HG02970 (cell line): Measurements from ENCODE around the gene TRAPPC10.

Experiments
- ATAC-seq: cut with Tn5 transposase; IDR thresholded peaks from one replicate; pipeline ENCODE4 v1.9.1; 2021; ENCODE audit warnings: mild to moderate bottlenecking, moderate library complexity, moderate number of reproducible peaks; ENCODE audit not compliant: unreplicated experiment, low FRiP score

The TRAPPC10 gene

DNA sequence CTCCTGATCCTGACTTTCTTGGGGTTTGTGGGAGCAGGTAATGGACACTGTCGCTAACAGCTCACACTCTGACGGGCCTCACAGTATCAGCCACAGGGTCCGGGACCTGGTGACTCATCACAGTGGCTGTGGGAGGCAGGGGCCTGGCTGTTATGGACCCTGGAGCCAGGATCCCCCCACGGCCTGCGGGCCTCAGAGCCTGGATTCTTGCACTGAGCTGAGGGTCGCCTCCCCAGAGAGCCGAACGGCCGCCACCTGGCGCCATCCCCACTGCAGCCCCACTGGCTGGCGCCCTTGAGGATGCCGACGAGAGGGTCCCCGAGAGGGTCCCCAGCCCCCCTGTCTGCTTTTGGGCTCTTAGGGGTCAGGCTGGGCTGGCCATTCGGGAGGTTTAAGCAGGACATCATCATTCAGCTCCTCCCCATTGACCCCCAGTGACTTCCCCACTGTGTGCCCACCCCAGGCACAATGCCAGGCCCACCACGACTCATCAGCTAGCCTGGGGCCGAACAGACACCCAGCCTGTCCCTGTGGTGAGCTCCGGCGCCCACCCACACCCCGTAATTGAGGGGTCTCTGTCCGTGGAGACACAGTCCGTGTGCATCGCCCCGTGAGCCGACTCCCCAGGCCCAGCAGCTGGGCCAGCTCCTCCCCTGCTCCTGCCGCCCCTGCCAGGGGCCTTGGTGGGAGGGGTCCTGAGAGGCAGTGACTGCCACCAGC, 30.8 kb upstream of the TRAPPC10 start:
- no peak for ATAC-seq

DNA sequence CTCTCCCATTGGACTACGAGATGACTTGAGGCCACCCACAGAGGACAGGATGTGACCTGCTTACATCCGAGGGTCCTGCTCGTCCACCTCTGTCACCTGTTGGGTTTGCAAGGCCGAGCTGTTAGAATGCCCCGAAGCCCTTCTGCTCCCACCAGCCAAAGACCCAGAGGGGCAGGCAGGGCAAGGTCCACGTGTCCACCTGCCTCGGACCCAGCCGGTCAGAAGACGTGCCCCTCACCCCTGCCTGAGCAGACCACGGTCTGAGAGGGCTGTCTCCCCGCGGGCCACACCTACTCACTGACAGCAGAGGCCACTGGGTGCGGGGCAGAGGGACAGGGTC, 30.3 kb upstream of the TRAPPC10 start:
- no peak for ATAC-seq

DNA sequence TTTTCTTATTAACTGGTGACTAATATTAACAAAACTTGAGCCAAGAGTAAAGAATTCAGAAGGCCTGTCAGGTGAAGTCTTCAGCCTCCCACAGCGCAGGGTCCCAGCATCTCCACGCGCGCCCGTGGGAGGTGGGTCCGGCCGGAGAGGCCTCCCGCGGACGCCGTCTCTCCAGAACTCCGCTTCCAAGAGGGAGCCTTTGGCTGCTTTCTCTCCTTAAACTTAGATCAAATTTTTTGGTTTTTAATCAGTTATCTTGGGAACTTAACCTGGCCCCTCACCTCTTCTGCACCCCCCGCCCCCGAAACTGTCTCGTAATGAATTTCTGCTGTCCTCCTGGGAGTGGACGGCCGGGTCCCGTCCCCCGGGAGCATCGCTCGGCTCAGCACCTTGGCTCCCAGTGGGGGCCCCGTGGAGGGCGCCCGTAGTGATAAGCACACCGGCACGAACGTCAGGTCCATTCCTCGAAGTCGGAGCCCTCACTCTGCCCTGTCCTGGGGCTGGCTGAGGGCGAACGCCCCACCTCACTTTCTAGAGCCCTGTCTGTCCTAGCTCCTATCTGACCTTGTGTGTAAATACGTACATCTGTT, 29.5 kb upstream of the TRAPPC10 start:
- ATAC-seq, result no peak

DNA sequence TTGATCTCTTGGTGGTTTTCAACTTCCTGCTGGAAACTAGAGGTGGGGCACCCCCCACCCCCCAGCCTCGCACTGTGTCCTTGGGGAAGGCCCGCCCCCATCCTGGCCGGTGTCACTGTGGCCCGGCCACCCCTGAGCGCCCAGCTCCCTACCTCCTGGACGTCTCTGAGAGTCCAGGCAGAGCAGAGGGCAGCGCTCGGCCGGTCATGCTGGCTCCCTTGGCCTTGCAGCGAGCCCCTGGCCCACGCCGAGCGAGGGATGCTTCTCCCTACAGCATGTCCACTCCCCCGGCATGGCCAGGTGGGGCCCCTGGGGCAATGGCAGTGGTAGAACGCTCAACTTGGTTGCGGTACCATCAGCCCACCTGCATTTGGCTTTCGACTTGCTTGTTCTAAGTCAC, 28.7 kb upstream of the TRAPPC10 start:
- ATAC-seq, result no peak

DNA sequence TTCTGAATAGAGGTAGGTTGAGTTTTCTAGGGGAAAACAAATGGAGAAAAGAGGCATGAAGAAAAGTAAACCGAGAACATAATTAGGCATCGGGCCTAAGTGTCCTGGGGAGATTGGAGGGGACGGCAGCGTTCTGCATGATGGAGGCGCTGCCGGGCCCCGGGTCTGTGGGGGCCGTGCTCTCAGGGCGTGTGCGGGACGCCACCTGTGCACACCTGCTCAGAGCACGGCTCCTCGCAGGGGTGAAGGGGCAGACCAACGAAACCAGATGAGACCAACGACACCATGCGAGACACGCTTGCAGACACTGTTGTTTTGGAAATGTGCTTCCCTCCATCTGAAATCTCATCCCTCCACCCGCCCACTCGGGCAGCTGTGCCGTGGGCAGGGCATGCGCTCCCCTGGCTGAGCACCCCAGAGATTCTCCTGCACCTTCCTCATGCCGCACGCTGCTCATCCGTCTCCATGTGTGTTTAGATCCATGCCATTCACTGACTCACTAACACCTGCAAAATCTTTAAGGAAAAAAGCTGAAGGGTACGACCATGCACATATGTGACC, 28.2 kb upstream of the TRAPPC10 start:
- ATAC-seq, result no peak

DNA sequence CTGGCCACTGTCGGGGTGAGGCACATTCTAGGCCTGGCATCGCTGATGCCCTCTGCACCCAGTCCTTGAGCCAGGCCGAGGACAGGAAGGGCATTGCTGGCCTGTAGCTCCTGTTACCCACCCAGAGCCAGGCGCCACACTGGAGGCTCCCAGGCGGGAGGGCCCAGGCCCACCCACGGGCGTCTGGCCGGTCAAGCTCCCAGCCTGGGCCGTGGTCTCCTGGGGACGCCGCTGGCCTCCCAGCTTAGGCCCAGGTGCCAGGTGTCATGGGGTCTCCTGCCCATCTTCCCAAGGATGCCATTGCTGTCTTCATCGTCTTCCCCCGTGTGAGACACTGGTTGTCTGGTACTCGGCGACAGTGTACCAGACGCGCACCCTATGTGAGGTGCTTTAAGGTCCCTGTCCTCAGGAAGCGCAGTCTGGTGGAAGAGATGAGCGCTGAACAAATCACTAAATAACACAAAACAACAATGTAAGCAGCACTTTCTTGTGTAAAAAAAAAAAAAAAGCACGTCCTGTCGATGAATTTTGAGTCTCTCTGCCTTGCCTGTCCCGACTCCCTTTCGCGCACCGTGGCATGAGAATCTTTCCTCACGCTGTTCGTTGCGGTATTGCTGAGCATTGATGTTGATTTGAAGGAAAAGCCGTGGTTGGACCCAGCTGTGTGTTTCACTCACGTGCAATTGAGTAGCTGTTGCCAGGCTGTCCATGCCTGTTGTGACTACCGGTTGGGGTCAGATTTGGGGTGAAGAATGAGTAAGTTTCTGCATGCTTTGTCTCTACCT, 27.0 kb upstream of the TRAPPC10 start:
- no peak for ATAC-seq

DNA sequence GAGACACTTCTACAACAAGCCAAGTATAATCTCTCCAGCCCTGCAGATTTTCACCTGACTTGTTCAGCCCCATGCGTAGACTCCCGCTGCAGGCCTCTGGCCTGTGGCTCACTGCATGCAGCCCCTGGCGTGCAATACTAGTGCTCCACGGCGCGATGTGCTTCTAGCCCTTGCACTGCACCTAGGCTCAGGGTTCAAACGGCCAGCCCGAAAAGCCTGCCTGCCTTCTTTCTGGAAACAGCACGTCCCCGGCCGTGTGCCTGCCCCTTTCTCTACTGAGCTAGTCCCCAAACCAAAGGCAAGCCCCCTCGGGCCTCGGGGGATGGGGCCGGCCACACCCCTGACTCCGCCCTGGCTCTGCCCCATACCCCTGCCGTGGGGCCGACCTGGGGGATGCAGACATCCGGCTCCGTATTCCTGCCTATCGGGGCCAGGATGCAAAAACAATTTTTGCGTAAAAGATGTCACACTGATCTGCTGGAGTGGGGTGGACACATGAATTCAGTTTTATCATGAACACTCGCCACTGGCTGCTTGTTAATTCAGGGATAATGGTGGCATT, 26.3 kb upstream of the TRAPPC10 start:
- ATAC-seq, result no peak

DNA sequence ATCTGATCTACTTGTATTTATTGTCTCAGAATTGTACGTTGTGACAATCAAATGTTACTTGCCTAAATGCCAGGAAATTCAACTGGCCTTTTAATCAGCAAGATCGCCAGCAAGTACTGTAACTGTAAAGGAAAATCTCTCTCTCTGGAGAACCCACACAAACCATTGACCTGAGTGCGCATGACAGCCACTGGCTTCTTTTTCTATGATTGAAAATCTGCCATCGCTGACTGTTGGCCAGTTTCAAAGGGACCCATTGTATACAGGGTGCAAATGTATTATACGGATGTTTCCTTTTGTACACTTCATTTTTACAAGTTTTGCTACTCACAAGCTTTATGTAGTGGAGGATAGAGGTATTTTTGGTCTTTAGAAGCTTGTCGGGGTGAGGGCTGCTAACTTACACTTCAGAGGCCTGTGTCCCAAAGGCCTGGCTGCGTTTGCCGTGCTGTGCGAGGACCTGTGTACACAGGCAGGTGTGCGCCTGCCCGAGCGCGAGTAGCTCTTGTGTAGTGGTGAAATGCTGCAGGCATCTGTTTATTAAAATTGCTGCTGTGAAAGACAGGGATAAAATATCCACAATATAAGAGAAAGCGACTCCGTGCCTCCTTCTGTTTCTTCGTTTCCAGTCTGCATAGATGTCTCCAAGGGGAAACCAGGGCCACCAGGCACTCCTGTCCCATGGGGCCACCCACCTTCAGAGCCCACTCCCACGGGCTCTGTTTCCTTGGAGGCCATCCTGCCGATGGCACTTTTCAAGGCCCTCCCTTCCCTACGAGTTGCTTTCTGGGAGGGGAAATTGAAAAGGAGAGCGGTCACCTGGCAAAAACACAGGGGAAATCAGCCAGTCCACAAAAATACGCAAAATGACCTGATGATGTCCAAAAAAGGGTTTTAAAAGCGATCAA, 25.3 kb upstream of the TRAPPC10 start:
- no peak for ATAC-seq

DNA sequence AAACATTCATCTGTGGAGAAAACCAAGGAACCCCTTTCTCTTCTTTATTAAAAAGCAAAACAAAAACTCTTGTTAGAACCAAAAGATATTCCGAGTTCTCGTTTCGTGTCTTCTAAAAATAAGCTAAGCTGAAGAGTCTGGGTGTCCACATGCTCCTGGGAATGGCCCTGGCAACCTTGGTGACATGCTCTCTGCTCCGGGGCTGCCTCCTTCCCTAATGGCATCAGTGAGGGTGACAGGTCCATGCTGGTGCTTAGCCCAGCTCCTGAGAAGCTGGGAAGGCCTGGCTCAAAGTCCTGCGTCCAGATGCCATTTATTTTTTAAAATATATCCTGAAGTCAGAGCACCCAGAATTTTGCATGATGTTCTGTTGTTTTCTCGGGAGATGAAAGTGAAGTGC, 24.6 kb upstream of the TRAPPC10 start:
- ATAC-seq, result no peak

DNA sequence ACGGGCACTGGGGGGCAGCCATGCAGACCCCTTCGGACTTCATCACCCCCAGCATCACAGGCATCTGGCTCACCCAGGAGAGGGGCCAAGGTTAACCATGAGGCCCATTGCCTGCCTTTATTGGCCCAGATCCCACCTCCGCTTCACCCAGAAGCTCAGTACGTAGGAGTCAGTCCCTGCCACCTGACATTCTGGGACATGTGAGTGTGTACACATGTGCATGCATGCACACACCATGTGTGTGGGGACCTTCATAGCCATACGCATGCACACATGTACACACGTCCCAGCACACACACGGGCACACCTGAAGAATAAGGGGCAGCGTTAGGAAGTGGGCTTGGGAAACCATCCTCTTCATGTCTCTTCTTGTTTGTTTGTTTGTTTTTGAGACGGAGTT, 24.1 kb upstream of the TRAPPC10 start:
- no peak for ATAC-seq

DNA sequence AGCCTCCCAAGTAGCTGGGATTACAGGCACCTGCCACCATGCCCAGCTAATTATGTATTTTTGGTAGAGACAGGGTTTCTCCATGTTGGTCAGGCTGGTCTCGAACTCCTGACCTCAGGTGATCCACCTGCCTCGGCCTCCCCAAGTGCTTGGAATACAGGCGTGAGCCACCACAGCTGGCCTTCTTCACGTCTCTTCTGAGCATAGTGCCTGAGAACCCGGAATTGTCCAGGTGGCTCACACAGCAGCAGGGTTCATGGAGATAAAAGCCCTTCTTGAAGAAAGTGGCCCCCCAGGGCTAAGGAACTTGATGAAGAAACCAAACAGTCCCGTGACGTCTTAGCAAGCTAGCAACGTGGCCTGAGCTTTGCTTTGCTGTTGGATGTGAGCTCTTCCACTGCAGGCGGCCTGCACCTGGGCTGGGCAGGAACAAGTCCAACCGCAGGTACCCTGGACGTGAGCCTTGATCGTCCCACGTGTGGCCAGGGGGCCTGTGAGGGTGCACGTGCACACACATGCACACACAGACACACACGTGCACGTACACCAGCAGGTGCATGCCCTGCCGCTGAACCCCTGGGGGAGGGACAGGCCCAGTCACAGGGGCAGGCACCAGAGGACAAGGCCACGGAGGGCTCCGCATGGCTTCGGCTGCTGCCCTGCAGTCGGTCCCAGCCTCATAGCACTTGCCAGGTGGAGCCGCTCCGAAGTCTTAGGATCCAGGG, 23.4 kb upstream of the TRAPPC10 start:
- no peak for ATAC-seq

DNA sequence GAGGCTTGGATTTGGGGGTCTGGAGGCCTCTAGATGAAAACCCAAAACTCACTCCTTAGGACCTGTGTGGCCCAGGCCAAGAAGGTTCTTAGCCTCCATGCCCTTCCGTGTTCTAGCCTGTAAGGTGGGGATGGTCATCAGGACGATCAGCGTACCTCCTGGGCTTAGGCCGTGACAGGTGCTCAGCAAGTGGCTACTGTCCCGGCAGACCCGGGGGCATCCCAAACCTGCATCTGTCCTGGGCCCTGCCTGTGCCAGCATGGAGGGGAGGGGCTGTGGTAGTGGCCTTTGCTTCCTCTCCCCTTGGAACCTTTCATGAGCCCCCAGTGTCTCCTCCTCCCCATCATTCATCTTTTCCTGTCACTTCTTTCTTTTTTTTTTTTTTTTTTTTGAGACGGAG, 22.7 kb upstream of the TRAPPC10 start:
- ATAC-seq, result no peak

DNA sequence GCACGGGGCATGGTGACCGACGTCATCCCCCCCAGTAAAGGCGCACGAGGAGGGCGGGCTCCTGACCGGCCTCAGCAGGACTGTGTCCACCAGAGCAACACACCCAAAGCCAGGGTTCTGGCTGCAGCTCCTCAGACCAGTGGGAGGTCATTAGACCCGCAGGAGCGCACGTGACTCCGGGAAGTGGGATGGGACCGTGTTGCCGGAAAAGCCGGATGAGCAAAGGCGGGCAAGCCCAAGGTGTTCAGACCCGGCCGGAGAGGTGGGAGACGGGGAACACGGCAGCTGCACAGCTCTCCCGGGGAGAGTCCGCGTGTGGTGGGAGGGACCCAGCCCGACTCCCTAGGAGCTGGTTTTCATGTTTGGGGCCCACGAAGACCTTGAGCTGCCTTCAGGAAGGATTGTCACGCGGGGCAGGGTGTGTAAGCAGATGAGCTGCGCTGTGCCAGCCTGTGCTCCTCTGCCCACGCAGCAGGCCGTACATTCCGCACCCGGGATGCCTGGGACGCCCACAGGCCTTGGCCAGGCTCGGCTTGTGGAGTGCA, 20.6 kb upstream of the TRAPPC10 start:
- ATAC-seq, result no peak

DNA sequence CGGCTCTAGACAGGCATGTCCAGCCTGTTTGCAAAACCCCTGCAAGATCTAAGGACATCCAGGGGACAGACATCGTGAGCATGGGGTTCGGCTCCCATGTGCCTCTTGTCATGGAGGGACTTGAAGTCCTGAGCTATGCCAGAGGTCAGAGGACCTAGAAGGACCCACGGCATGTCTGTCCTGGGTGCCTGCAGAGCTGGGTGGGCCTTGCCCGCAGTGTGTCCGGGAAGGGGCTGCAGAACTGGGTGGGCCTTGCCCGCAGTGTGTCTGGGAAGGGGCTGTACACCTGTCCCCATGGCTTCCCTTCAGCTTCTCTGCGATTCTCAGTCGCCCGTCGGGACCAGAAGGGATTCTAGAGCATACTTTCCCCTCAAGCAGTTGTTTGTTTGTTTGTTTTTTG, 20.0 kb upstream of the TRAPPC10 start:
- no peak for ATAC-seq

DNA sequence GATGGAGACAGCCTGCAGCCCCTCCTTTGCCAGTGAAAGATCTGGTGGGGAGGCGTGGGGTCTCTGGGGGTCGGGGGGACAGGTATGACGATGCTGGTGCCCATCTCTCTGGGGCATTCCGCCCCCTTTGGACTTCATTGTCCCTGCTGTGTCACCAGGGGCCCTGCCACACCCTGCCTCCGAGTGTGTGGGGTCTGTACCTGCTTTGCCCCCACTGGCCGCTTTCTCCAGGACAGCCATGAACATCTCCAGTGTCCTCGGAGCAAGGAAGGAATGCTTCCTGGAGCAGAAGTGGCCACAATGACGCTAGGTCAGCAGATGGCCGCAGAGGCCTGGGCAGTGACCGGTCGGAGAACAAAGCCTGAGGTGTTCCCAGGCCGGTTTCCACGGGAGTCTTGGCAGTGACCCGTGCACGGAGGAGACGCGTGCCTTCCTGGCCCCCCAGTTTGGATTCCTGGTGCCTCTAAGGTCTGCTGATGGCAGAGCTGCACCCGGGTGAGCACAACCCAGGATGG, 18.6 kb upstream of the TRAPPC10 start:
- ATAC-seq, result no peak

DNA sequence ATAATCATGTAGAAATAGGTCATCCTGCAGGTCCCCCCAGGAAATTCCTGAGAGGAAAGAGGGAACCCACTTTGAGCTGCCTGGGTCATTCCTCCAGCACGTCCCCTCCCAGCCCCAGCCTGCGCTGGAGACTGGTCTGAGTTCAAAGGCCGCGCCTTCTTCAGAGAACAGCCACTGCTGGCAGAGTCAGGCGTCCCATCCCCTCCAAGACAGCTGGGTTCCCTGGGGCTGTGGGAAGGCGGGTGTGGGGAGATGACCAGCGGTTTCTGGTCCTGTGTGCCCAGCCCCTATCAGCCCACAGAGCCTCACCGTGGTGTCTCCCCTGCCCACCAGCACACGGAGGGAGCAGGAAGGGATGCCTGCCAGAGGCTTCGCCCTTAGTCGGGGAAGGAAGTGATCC, 18.0 kb upstream of the TRAPPC10 start:
- no peak for ATAC-seq

DNA sequence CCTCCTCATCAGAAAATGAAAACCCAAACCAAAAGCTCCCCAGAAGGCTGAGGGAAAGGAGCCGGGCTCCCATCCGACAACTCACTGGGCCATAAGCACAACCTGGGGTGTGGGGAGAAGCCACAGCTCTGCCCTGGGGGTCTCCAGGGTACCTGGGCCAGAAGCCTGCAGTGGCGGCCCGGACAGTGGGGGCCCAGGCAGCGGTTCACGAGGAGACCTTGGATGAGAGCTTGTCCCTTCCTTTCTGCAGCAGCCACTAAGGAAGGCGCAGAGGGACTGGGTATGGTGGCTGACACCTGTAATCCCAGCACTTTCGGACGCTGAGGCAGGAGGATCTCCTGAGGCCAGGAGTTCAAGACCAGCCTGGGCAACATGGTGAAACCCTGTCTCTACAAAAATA, 17.5 kb upstream of the TRAPPC10 start:
- ATAC-seq, result no peak

DNA sequence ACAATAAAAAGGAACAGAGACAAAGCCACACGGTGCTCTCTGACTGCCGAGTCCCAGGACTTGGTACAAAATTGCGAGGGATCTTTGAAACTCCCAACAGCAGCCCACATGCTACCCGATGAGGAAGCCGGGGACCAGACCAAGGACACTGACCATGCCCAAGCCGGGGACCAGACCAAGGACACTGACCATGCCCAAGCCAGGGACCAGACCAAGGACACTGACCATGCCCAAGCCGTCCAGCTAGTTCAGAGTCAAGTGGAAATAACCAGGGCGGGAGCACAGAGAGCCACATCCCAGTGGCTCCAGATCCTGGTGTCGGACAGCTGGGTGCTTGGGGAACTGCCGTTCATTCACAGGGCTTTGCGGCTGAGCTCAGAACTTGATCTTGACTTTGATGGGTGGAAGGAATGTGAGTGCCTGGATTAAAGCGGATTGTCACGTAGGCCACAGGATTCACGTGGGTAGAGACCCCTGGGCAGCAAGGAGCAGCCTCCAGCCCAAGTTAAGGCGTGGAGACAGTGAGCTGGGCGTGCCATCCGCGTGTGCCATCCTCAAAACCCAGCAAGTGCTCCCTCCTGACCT, 16.5 kb upstream of the TRAPPC10 start:
- no peak for ATAC-seq
